ENCODE results near the gene CBLN3.

GRCh38 chr14:24425704-24426103 lies 3.8 kb downstream of the CBLN3 start:
- TF ChIP-seq CTCF (IDR thresholded peaks at IDR 0.05) (no peak), POLR2AphosphoS5 (IDR thresholded peaks at IDR 0.05) (no peak)
